ENCODE measurements around the gene TIMM13.

- TF ChIP-seq POLR2AphosphoS5 (IDR thresholded peaks at IDR 0.05; ENCODE audit: low read depth, low read length), result no peak
- no peak for TF ChIP-seq POLR2A (IDR thresholded peaks at IDR 0.05; ENCODE audit: low read depth, low read length)
- no peak for TF ChIP-seq TAF1 (IDR thresholded peaks at IDR 0.05; ENCODE audit: borderline replicate concordance, low read depth, low read length)
These were observed 21.6 kb upstream of the TIMM13 start for GRCh38 chr19:2449019-2449418.

Measured in GM12892 (cell line).